Measurements from ENCODE around the gene RDX. TPM values are rescaled to one million over a fixed set of nuclear protein-coding genes. Genes with fewer than 3 reads are reported as not detected.

RDX gene
- total RNA-seq, 1 experiment from 2014 or later, result 131 TPM

GRCh38 chr11:110287537-110287936 lies 8.9 kb downstream of the RDX start:
- TF ChIP-seq EZH2phosphoT487 (IDR thresholded peaks at IDR 0.05; ENCODE audit: borderline replicate concordance), result no peak
- TF ChIP-seq EGR1 (IDR thresholded peaks at IDR 0.05; ENCODE audit: low read depth), result no peak
- TF ChIP-seq FOSL1 (IDR thresholded peaks at IDR 0.05; ENCODE audit: low read depth), result no peak
- TF ChIP-seq JUND (IDR thresholded peaks at IDR 0.05), result no peak
- no peak for TF ChIP-seq POLR2A (IDR thresholded peaks at IDR 0.05; ENCODE audit: borderline replicate concordance, extremely low read depth, insufficient read depth, insufficient read length)
- TF ChIP-seq ZNF274 (IDR thresholded peaks at IDR 0.05; ENCODE audit: low read depth, low read length), result no peak
- no peak for TF ChIP-seq TCF7L2 (IDR thresholded peaks at IDR 0.05; ENCODE audit: borderline replicate concordance, extremely low read depth, insufficient read depth, insufficient read length)
- TF ChIP-seq, protein P1, sequence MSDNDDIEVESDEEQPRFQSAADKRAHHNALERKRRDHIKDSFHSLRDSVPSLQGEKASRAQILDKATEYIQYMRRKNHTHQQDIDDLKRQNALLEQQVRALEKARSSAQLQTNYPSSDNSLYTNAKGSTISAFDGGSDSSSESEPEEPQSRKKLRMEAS (IDR thresholded peaks at IDR 0.05), result no peak
- no peak for TF ChIP-seq CTCF (IDR thresholded peaks at IDR 0.05 in 2 of 3, conservative IDR thresholded peaks at IDR 0.05 in 1 of 3; ENCODE audit: borderline replicate concordance in 1 of 3, insufficient read depth in 1 of 3, low read depth in 2 of 3, low read length in 2 of 3)
- no peak for TF ChIP-seq SP1 (IDR thresholded peaks at IDR 0.05; ENCODE audit: low read depth)
- no peak for TF ChIP-seq YY1 (IDR thresholded peaks at IDR 0.05; ENCODE audit: extremely low read depth, insufficient replicate concordance, low read depth, low read length)
- TF ChIP-seq RAD21 (IDR thresholded peaks at IDR 0.05; ENCODE audit: low read depth), result no peak
- TF ChIP-seq, protein P2, sequence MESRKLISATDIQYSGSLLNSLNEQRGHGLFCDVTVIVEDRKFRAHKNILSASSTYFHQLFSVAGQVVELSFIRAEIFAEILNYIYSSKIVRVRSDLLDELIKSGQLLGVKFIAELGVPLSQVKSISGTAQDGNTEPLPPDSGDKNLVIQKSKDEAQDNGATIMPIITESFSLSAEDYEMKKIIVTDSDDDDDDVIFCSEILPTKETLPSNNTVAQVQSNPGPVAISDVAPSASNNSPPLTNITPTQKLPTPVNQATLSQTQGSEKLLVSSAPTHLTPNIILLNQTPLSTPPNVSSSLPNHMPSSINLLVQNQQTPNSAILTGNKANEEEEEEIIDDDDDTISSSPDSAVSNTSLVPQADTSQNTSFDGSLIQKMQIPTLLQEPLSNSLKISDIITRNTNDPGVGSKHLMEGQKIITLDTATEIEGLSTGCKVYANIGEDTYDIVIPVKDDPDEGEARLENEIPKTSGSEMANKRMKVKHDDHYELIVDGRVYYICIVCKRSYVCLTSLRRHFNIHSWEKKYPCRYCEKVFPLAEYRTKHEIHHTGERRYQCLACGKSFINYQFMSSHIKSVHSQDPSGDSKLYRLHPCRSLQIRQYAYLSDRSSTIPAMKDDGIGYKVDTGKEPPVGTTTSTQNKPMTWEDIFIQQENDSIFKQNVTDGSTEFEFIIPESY (IDR thresholded peaks at IDR 0.05; ENCODE audit: extremely low read depth, insufficient replicate concordance, low read length), result no peak
- TF ChIP-seq CBX3 (IDR thresholded peaks at IDR 0.05; ENCODE audit: low read depth), result no peak
- Histone ChIP-seq H2AFZ (ENCODE audit: low read depth, low read length, poor library complexity, severe bottlenecking) (no peak overlapping the region), H3K9ac (ENCODE audit: low read length) (no peak overlapping the region), H3K4me1 (ENCODE audit: control insufficient read depth in 1 of 2, insufficient read depth in 2 of 2, low read length in 2 of 2) (peaks cover 15 to 28% of the 10 kb centered on the region in 2 experiments), H3K9me3 (ENCODE audit: control insufficient read depth in 1 of 2, insufficient read depth in 1 of 2, low read depth in 1 of 2, low read length in 2 of 2) (no peaks in the 10 kb centered on the region), H3K27ac (ENCODE audit: low read depth, low read length) (no peak overlapping the region), H3K36me3 (ENCODE audit: control insufficient read depth in 1 of 2, insufficient read depth in 2 of 2, low read length in 2 of 2) (no peaks in the 10 kb centered on the region), H3K4me2 (ENCODE audit: low read length) (no peak overlapping the region), H3K27me3 (ENCODE audit: insufficient read depth, low read length) (no peaks in the 10 kb centered on the region), H3K9me2 (ENCODE audit: insufficient read depth) (no peaks in the 10 kb centered on the region), H4K20me1 (ENCODE audit: insufficient read depth) (peaks cover 9% of the 10 kb centered on the region; the same call in 1 of the 2 replicates), H3K79me2 (ENCODE audit: insufficient read depth, low read length) (peaks cover 99% of the 10 kb centered on the region), H3K4me3 (replicated peaks in 1 of 2; ENCODE audit: low read depth in 1 of 2, low read length in 2 of 2) (no peak overlapping the region)
- no peak for DNase-seq (ENCODE audit: low read depth, low spot score)
- BruUV-seq (replicated peaks), result no TSS peak
- CTCF ChIA-PET, result no interaction called here
- RAD21 ChIA-PET (ENCODE audit: low non-redundant PET in 1 of 2, low total read pairs in 2 of 2, uncharacterized antibody in 2 of 2, unreplicated experiment in 2 of 2), result no interaction called here
- no peak for ATAC-seq
- intact Hi-C loops (cut with micrococcal nuclease), result no loop called here
- POLR2A ChIA-PET, result no interaction called here
